ENCODE results near the gene CRYL1.

Gene CRYL1

DNA sequence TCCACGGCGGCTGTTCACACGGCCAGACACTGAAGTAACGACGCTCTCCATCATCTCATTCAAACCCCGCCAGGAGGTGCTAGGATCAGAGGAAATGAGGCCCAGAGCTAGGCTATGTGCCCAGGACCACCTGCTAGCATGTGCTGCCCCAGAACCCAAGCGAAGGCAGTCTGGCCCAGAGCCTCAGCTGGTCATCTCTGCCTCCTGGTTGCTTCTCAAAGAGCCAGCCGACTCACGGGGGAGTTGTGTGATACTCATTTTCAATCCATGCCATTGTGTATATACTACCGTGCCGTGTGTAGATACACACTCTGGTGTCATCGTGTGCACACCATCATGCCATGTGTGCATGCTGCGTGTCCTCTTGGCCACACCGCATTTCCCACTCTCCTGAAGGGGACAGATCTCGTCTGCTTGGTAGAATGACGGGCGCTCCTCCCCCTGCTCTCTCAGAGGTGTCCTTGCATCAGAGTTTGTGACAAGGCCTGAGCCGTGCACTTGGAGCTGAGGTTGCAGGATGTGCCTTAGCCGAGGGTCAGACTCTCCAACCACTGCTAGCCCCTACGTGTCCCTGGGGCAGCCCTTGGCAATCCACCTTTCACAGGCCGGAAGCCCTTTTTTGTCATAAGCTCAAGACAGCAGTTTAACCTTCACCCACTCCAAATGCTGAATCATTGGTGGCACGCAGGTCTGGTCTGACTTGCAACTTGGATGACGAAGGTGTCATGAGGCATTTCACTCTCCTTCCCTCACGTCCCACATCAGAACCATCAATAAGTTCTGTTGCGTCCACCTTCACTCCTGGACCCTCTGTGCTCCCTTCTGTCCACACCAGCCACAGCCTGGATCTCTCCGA, 130.4 kb downstream of the CRYL1 start:
- no peak overlapping the region for H3K4me3 ChIP-seq (ENCODE audit: control insufficient read depth, low read depth, low read length)
- DNase-seq (ENCODE audit: low read depth): no peak
- TF ChIP-seq CTCF (conservative IDR thresholded peaks at IDR 0.05; ENCODE audit: control insufficient read depth, insufficient read depth, low read depth, low read length): no peak

DNA sequence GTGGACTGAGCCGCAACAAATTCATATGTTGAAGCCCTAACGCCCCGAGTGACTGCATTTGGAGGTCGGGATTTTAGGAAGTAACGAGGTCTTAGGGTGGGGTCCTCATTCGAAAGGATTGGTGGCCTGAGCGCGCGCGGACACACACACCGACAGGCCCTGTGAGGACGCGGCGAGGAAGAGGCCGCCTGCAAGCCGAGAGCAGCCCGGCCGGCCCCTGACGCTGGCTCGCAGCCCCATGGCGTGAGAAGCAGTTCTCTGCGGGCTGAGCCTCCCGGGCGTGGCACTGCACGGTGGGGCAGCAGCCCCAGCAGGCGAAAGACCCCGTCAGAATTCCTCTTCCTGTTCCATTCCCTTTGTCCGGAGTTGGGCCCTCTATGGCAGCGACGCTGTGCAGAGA, 131.2 kb downstream of the CRYL1 start:
- H3K4me3 ChIP-seq (ENCODE audit: control insufficient read depth, low read depth, low read length): no peak overlapping the region
- no peak for TF ChIP-seq CTCF (conservative IDR thresholded peaks at IDR 0.05; ENCODE audit: control insufficient read depth, insufficient read depth, low read depth, low read length)
- no peak for DNase-seq (ENCODE audit: low read depth)

GRCh38 chr13:20394169-20394501, 131.5 kb downstream of the CRYL1 start:
- no peak for DNase-seq (ENCODE audit: low read depth)
- no peak overlapping the region for H3K4me3 ChIP-seq (ENCODE audit: control insufficient read depth, low read depth, low read length)
- no peak for TF ChIP-seq CTCF (conservative IDR thresholded peaks at IDR 0.05; ENCODE audit: control insufficient read depth, insufficient read depth, low read depth, low read length)

GRCh38 chr13:20393273-20394168, 132.1 kb downstream of the CRYL1 start:
- no peak for DNase-seq (ENCODE audit: low read depth)
- H3K4me3 ChIP-seq (ENCODE audit: control insufficient read depth, low read depth, low read length): no peak overlapping the region
- no peak for TF ChIP-seq CTCF (conservative IDR thresholded peaks at IDR 0.05; ENCODE audit: control insufficient read depth, insufficient read depth, low read depth, low read length)

DNA sequence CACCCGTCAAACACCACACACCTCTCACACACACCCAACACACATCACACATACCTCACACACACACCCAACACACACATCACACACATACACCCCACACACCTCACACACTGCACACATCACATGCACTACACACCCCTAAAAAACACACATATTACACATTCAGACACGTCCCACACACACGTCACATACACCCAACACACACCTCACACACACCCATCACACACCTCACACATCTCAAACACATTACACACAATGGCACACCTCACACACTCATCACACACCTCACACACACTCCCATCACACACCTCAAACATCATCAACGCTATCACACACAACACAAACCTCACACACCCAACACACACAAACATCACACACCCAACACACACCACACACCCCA, 133.1 kb downstream of the CRYL1 start:
- DNase-seq (ENCODE audit: low read depth): no peak
- no peak for TF ChIP-seq CTCF (conservative IDR thresholded peaks at IDR 0.05; ENCODE audit: control insufficient read depth, insufficient read depth, low read depth, low read length)
- H3K4me3 ChIP-seq (ENCODE audit: control insufficient read depth, low read depth, low read length): no peak overlapping the region

DNA sequence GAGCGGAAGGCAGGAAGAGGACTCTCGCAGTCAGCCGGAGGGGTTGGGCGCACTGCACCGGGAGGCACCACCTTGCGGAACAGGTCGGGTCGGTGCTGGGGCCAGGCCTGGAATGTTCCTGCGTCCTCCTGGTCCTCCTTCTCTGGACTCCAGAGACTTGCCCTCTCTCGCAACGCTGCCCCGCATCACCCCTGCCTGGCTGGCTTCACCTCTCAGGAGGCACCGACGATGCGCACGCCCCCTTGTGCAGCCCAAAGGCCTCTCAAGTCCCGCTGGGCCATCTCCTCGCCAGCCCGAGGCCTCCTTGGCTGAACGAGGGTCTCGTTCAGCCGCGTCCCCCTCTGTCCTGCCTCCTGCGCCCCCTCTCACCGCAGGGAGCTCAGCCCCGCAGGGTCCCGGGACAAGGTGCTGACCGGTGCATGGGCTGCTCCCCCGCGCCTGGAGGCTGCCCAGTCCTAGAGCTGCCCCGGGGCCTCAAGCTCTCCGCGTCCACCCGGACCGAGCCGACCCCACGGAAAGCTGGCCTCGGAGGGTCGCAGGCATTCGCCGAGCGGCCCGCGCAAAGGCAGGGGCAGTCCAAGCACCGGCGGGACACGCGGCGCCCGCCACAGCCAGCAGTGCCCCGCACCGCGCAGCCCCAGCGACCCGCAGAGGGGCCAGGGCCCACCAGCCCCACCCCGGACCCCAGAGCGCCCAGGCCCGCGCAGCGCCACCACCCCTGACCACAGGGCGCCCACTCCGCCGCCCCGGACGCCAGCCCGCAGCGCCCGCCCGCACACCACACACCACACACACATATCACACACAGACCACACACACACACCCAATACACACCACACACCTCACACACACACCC, 133.8 kb downstream of the CRYL1 start:
- DNase-seq (ENCODE audit: low read depth): no peak
- no peak for TF ChIP-seq CTCF (conservative IDR thresholded peaks at IDR 0.05; ENCODE audit: control insufficient read depth, insufficient read depth, low read depth, low read length)

More for the DNA sequence above, 133.8 kb downstream of the CRYL1 start:
- no peak overlapping the region for H3K4me3 ChIP-seq (ENCODE audit: control insufficient read depth, low read depth, low read length)

All from fibroblast of mammary gland (primary cell).